IMR-90 (cell line): Measurements from ENCODE around the gene SLC5A11. TPM values are rescaled to one million over a fixed set of nuclear protein-coding genes. Genes with fewer than 3 reads are reported as not detected.

Experiments used
- ATAC-seq: fragments of 200-7000 bp; cut with Tn5 transposase; 2 replicates; pipeline ENCODE4 v1.9.1; 2020; ENCODE audit warnings: low read depth, mild to moderate bottlenecking, moderate library complexity
- BruUV-seq: library from RNA; stranded (reverse); fragments of 400-500 nt; replicated peaks from 2 replicates; lab custom pipeline; 2021; lab: Mats Ljungman, UMichigan
- CTCF ChIA-PET: fragments of 300-600 bp; formaldehyde crosslinking; extraction: SDS; loops from one replicate; lab custom pipeline; 2021; ENCODE audit warnings: antibody characterized with exemption; lab: Yijun Ruan, JAX
- POLR2A ChIA-PET: fragments of 300-600 bp; sonication (Branson Sonifier 250); formaldehyde crosslinking; loops from one replicate; lab custom pipeline; 2022; ENCODE audit warnings: antibody characterized with exemption; ENCODE audit not compliant: unreplicated experiment; lab: Charles Lee
- DNase-seq: peaks from one replicate; pipeline ENCODE4 v3.0.0; 2013
- H2AFZ ChIP-seq: replicated peaks from 2 replicates; pipeline ENCODE3; 2013; ENCODE audit warnings: low read length, mild to moderate bottlenecking; ENCODE audit not compliant: poor library complexity
- H2AK5ac ChIP-seq: 2 replicates; pipeline ENCODE4 v1.6.1; 2013; ENCODE audit warnings: low read depth, low read length, inconsistent platforms
- H2AK9ac ChIP-seq: replicated peaks from 2 replicates; pipeline ENCODE3; 2013; ENCODE audit warnings: mild to moderate bottlenecking, low read depth, low read length, moderate library complexity; ENCODE audit not compliant: poor library complexity
- H2BK120ac ChIP-seq: 2 replicates; pipeline ENCODE4 v1.6.1; 2013; ENCODE audit warnings: low read depth, low read length, inconsistent platforms
- H2BK15ac ChIP-seq: 3 replicates; pipeline ENCODE4 v1.6.1; 2013; ENCODE audit warnings: low read depth, low read length, inconsistent platforms
- H2BK20ac ChIP-seq: 2 replicates; pipeline ENCODE4 v1.6.1; 2013; ENCODE audit warnings: low read depth, mild to moderate bottlenecking, inconsistent platforms, low read length, moderate library complexity
- H2BK5ac ChIP-seq: 2 replicates; pipeline ENCODE4 v1.6.1; 2013; ENCODE audit warnings: mild to moderate bottlenecking, low read depth, low read length, inconsistent platforms; ENCODE audit not compliant: poor library complexity, severe bottlenecking
- H3K14ac ChIP-seq: replicated peaks from 2 replicates; pipeline ENCODE4 v1.6.1; 2013; ENCODE audit warnings: low read depth, low read length, inconsistent platforms
- H3K18ac ChIP-seq: 2 replicates; pipeline ENCODE4 v1.6.1; 2013; ENCODE audit warnings: low read depth, low read length, control low read depth
- H3K23ac ChIP-seq: 2 replicates; pipeline ENCODE4 v1.6.1; 2013; ENCODE audit warnings: low read depth, low read length, inconsistent platforms
- H3K27ac ChIP-seq: 2 replicates; pipeline ENCODE4 v1.5.1; 2013; ENCODE audit warnings: mild to moderate bottlenecking, control low read depth, low read length; ENCODE audit not compliant: insufficient read depth
- H3K27me3 ChIP-seq: 2 replicates; pipeline ENCODE4 v1.6.1; 2013; ENCODE audit warnings: low read length; ENCODE audit not compliant: control insufficient read depth, insufficient read depth
- H3K36me3 ChIP-seq: 2 replicates; pipeline ENCODE4 v1.6.1; 2013; ENCODE audit warnings: low read length, mixed read lengths; ENCODE audit not compliant: control insufficient read depth, insufficient read depth
- H3K4ac ChIP-seq: 2 replicates; pipeline ENCODE4 v1.6.1; 2013; ENCODE audit warnings: low read depth, low read length, inconsistent platforms
- H3K4me1 ChIP-seq: 2 replicates; pipeline ENCODE4 v1.6.1; 2013; ENCODE audit warnings: low read length, mixed read lengths; ENCODE audit not compliant: control insufficient read depth, insufficient read depth
- H3K4me2 ChIP-seq: 2 replicates; pipeline ENCODE4 v1.6.1; 2013; ENCODE audit warnings: low read depth, mild to moderate bottlenecking, control low read depth, low read length, moderate library complexity
- H3K4me3 ChIP-seq: 2 replicates; pipeline ENCODE4 v1.5.1; 2013; ENCODE audit warnings: low read depth, mild to moderate bottlenecking, control low read depth, low read length, moderate library complexity; ENCODE audit not compliant: insufficient read depth
- H3K56ac ChIP-seq: 2 replicates; pipeline ENCODE4 v1.6.1; 2013; ENCODE audit warnings: low read length, inconsistent platforms; ENCODE audit not compliant: insufficient read depth; ENCODE audit errors: extremely low read depth
- H3K79me1 ChIP-seq, 2 experiments: 2 replicates each; pipeline ENCODE4 v1.6.1; 2013; ENCODE audit warnings: low read length in 2 of 2, inconsistent platforms in 1 of 2, low read depth in 1 of 2
- H3K9ac ChIP-seq: 2 replicates; pipeline ENCODE4 v1.6.1; 2013; ENCODE audit warnings: low read depth, low read length, control low read depth
- H3K9me1 ChIP-seq: 2 replicates; pipeline ENCODE4 v1.6.1; 2013; ENCODE audit warnings: low read length, inconsistent platforms; ENCODE audit not compliant: insufficient read depth
- H3K9me3 ChIP-seq: 2 replicates; pipeline ENCODE4 v1.6.1; 2013; ENCODE audit warnings: low read length; ENCODE audit not compliant: control insufficient read depth, insufficient read depth
- H4K20me1 ChIP-seq: 2 replicates; pipeline ENCODE4 v1.6.1; 2013; ENCODE audit warnings: low read length, inconsistent platforms; ENCODE audit not compliant: insufficient read depth
- H4K5ac ChIP-seq: 2 replicates; pipeline ENCODE4 v1.6.1; 2013; ENCODE audit warnings: mild to moderate bottlenecking, low read depth, low read length, control low read depth
- H4K8ac ChIP-seq, 2 experiments: 2 replicates each; pipeline ENCODE4 v1.6.1; 2013; ENCODE audit warnings: low read depth in 2 of 2, low read length in 2 of 2, control low read depth in 1 of 2, inconsistent platforms in 1 of 2
- H4K91ac ChIP-seq: 2 replicates; pipeline ENCODE4 v1.6.1; 2013; ENCODE audit warnings: low read depth, low read length, inconsistent platforms; ENCODE audit not compliant: insufficient read depth
- BHLHE40 ChIP-seq: fragments of 150-350 bp; IDR thresholded peaks from 2 replicates; pipeline ENCODE4 v1.6.1; 2016; ENCODE audit warnings: mild to moderate bottlenecking, low read depth, low read length
- CEBPB ChIP-seq: IDR thresholded peaks from 2 replicates; pipeline ENCODE4 v1.6.1; 2012; ENCODE audit warnings: low read depth, low read length, improper control_type of control experiment
- CHD1 ChIP-seq: IDR thresholded peaks from 2 replicates; pipeline ENCODE4 v1.6.1; 2012; ENCODE audit warnings: low read depth, low read length, improper control_type of control experiment
- ELK1 ChIP-seq: fragments of 150-350 bp; IDR thresholded peaks from 2 replicates; pipeline ENCODE4 v1.6.1; 2016; ENCODE audit warnings: low read depth, mild to moderate bottlenecking, low read length, moderate library complexity, borderline replicate concordance
- FOS ChIP-seq: fragments of 150-350 bp; IDR thresholded peaks from 2 replicates; pipeline ENCODE4 v1.6.1; 2016; ENCODE audit warnings: low read depth, low read length
- MAFK ChIP-seq: IDR thresholded peaks from 2 replicates; pipeline ENCODE4 v1.6.1; 2012; ENCODE audit warnings: low read depth, low read length, improper control_type of control experiment
- MAZ ChIP-seq: IDR thresholded peaks from 2 replicates; pipeline ENCODE4 v1.6.1; 2012; ENCODE audit warnings: low read depth, mild to moderate bottlenecking, low read length, improper control_type of control experiment, moderate library complexity, borderline replicate concordance
- MXI1 ChIP-seq: IDR thresholded peaks from 2 replicates; pipeline ENCODE4 v1.6.1; 2012; ENCODE audit warnings: low read depth, mild to moderate bottlenecking, low read length, moderate library complexity, borderline replicate concordance
- NFE2L2 ChIP-seq: fragments of 150-350 bp; IDR thresholded peaks from 2 replicates; pipeline ENCODE4 v1.6.1; 2016; ENCODE audit warnings: low read depth, mild to moderate bottlenecking, low read length
- POLR2A ChIP-seq: IDR thresholded peaks from 2 replicates; pipeline ENCODE4 v1.6.1; 2012; ENCODE audit warnings: mild to moderate bottlenecking, low read depth, low read length
- RAD21 ChIP-seq: IDR thresholded peaks from 2 replicates; pipeline ENCODE4 v1.6.1; 2012; ENCODE audit warnings: low read length, improper control_type of control experiment
- RCOR1 ChIP-seq: IDR thresholded peaks from 2 replicates; pipeline ENCODE4 v1.6.1; 2012; ENCODE audit warnings: mild to moderate bottlenecking, low read length, improper control_type of control experiment; ENCODE audit not compliant: insufficient replicate concordance
- RFX5 ChIP-seq: IDR thresholded peaks from 2 replicates; pipeline ENCODE4 v1.8.0; 2012; ENCODE audit warnings: low read depth, mild to moderate bottlenecking, low read length, moderate library complexity
- SMC3 ChIP-seq: fragments of 150-350 bp; IDR thresholded peaks from 2 replicates; pipeline ENCODE4 v1.6.1; 2016; ENCODE audit warnings: low read depth, mild to moderate bottlenecking, antibody characterized with exemption, low read length, moderate library complexity
- USF2 ChIP-seq: fragments of 150-350 bp; IDR thresholded peaks from 2 replicates; pipeline ENCODE4 v1.6.1; 2017; ENCODE audit warnings: mild to moderate bottlenecking, antibody characterized with exemption, low read length, low read depth
- WGBS, 2 experiments: methylation state at CpG; one replicate each; pipeline versions ENCODE4 v1.1.5 to v1.1.7; 2013; ENCODE audit warnings: missing lambda C conversion rate in 2 of 2; ENCODE audit not compliant: insufficient read length in 1 of 2; ENCODE audit errors: extremely low coverage in 2 of 2; 5-methylcytosine and 5-hydroxymethylcytosine counted together
- dilution Hi-C: fragments of 300-500 bp; cut with HindIII; formaldehyde crosslinking; loops from one replicate; pipeline ENCODE4 v1.14.3; 2018; ENCODE audit warnings: low sequenced_read_pairs; ENCODE audit not compliant: unreplicated experiment
- in situ Hi-C: fragments of 300-500 bp; cut with MboI; formaldehyde crosslinking; loops from 3 replicates; pipeline ENCODE4 v1.14.3; 2019; ENCODE audit warnings: low sequenced_read_pairs, inconsistent platforms, mixed read lengths
- intact Hi-C: fragments of 100-400 bp; cut with micrococcal nuclease; formaldehyde crosslinking; loops from 2 replicates; pipeline ENCODE4 v1.10.0; 2022
- polyA plus RNA-seq, 3 experiments: library from polyadenylated mRNA; depleted of rRNA; stranded (reverse); fragments of >200 nt; gene quantifications; 2 replicates each; pipeline ENCODE4 v1.2.3, GENCODE V29; 2012; ENCODE audit warnings: low replicate concordance in 1 of 3
- total RNA-seq: library from RNA; depleted of rRNA; stranded (reverse); fragments of >200 nt; gene quantifications from 2 replicates; pipeline ENCODE4 v1.2.3, GENCODE V29; 2012
- TF ChIP-seq, protein P1 (sequence below): conservative IDR thresholded peaks from 2 replicates; pipeline ENCODE4 v1.5.1; 2012; ENCODE audit warnings: mild to moderate bottlenecking, low read depth, low read length, improper control_type of control experiment

Gene SLC5A11
- total and polyA plus RNA-seq, 2 of the 4 experiments (the other 2 are of a cell fraction): under 0.01 TPM; not detected in 1

GRCh38 chr16:24944206-24944605 lies 98.4 kb downstream of the SLC5A11 start:
- no peak overlapping the region for H3K27ac ChIP-seq
- H4K20me1 ChIP-seq: peaks cover 9% of the 10 kb centered on the region; the same call in 1 of the 2 replicates
- no peak overlapping the region for H4K8ac ChIP-seq
- no peak overlapping the region for H2AK9ac ChIP-seq
- H3K18ac ChIP-seq: no peak overlapping the region
- H3K27me3 ChIP-seq: no peaks in the 10 kb centered on the region
- H2BK5ac ChIP-seq: no peak overlapping the region
- H3K9ac ChIP-seq: no peak overlapping the region
- H3K4me3 ChIP-seq: no peak overlapping the region
- H3K9me1 ChIP-seq: peaks cover 23% of the 10 kb centered on the region
- no TSS peak for BruUV-seq
- H3K4me1 ChIP-seq: no peaks in the 10 kb centered on the region
- H3K56ac ChIP-seq: no peak overlapping the region
- ATAC-seq: no peak
- H4K5ac ChIP-seq: no peak overlapping the region
- no peak overlapping the region for H2BK120ac ChIP-seq
- WGBS, 2 experiments: no CpG with 5 or more reads among the region's 3 CpGs
- H3K14ac ChIP-seq: no peak overlapping the region
- H3K79me1 ChIP-seq: peaks cover 18 to 40% of the 10 kb centered on the region in 2 experiments; a peak in 3 of 4 replicates
- ChIA-PET CTCF (no interaction called here), POLR2A (no interaction called here)
- H2AFZ ChIP-seq: no peak overlapping the region
- dilution Hi-C loops (no loop called here), in situ Hi-C loops (loop anchor here (25.0 kb wide), 1 partner anchor 382 kb away; no protein-coding TSS in a partner anchor), intact Hi-C loops (loop anchor here (5.0 kb wide), 1 partner anchor 112 kb away; no protein-coding TSS in a partner anchor)
- no peak overlapping the region for H3K4me2 ChIP-seq
- no peak for TF ChIP-seq MXI1
- TF ChIP-seq, protein P1, sequence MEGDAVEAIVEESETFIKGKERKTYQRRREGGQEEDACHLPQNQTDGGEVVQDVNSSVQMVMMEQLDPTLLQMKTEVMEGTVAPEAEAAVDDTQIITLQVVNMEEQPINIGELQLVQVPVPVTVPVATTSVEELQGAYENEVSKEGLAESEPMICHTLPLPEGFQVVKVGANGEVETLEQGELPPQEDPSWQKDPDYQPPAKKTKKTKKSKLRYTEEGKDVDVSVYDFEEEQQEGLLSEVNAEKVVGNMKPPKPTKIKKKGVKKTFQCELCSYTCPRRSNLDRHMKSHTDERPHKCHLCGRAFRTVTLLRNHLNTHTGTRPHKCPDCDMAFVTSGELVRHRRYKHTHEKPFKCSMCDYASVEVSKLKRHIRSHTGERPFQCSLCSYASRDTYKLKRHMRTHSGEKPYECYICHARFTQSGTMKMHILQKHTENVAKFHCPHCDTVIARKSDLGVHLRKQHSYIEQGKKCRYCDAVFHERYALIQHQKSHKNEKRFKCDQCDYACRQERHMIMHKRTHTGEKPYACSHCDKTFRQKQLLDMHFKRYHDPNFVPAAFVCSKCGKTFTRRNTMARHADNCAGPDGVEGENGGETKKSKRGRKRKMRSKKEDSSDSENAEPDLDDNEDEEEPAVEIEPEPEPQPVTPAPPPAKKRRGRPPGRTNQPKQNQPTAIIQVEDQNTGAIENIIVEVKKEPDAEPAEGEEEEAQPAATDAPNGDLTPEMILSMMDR: no peak
- TF ChIP-seq POLR2A: no peak
- no peak for TF ChIP-seq MAFK
- TF ChIP-seq USF2: no peak
- TF ChIP-seq CHD1: no peak
- TF ChIP-seq BHLHE40: no peak
- TF ChIP-seq RAD21: no peak
- no peak for TF ChIP-seq SMC3
- TF ChIP-seq RFX5: no peak
- TF ChIP-seq FOS: no peak
- no peak for TF ChIP-seq MAZ
- TF ChIP-seq ELK1: no peak
- no peak for TF ChIP-seq CEBPB
- TF ChIP-seq RCOR1: no peak
- TF ChIP-seq NFE2L2: no peak
- no peaks in the 10 kb centered on the region for H3K9me3 ChIP-seq
- H2BK20ac ChIP-seq: no peak overlapping the region
- no peak overlapping the region for H2BK15ac ChIP-seq
- DNase-seq: no peak
- H3K4ac ChIP-seq: no peak overlapping the region
- H2AK5ac ChIP-seq: no peak overlapping the region
- no peak overlapping the region for H4K91ac ChIP-seq
- H3K23ac ChIP-seq: no peak overlapping the region
- peaks cover 56% of the 10 kb centered on the region for H3K36me3 ChIP-seq
